ENCODE measurements around the gene MOB3A. TPM values are rescaled to one million over a fixed set of nuclear protein-coding genes. Genes with fewer than 3 reads are reported as not detected.

Gene MOB3A
- total and polyA plus RNA-seq, 2 of the 13 experiments (the other 11 are each of a cell fraction or from before 2014, with no cell fraction given), result 3.5 to 17.8 TPM

GRCh38 chr19:2059422-2060201 is 36.5 kb downstream of the MOB3A start (continued):
- TF ChIP-seq SKIL (CRISPR knock-in tag; IDR thresholded peaks at IDR 0.05; ENCODE audit: borderline replicate concordance) (peak; percentile 37; the same call in 1 of the 2 replicates), MXD4 (CRISPR knock-in tag; IDR thresholded peaks at IDR 0.05) (peak; percentile 88), ZNF230 (CRISPR knock-in tag; IDR thresholded peaks at IDR 0.05) (0 out of 2 replicates have a peak, but pooled peaks have one; percentile 64), RXRA (CRISPR knock-in tag; IDR thresholded peaks at IDR 0.05) (peak; percentile 79), ZNF253 (CRISPR knock-in tag; IDR thresholded peaks at IDR 0.05; ENCODE audit: borderline replicate concordance) (no peak), ZNF205 (CRISPR knock-in tag; IDR thresholded peaks at IDR 0.05) (no peak; the same call in 1 of the 2 replicates), MTA3 (CRISPR knock-in tag; IDR thresholded peaks at IDR 0.05) (no peak), ESRRA (CRISPR knock-in tag; IDR thresholded peaks at IDR 0.05; ENCODE audit: low read depth) (peak; percentile 73; the same call in 1 of the 2 replicates), YEATS2 (CRISPR knock-in tag; IDR thresholded peaks at IDR 0.05; ENCODE audit: borderline replicate concordance) (peak; percentile 63; the same call in 1 of the 2 replicates), PAWR (CRISPR knock-in tag; IDR thresholded peaks at IDR 0.05; ENCODE audit: borderline replicate concordance) (no peak), TP53 (CRISPR knock-in tag; conservative IDR thresholded peaks at IDR 0.05) (no peak), ZNF3 (CRISPR knock-in tag; IDR thresholded peaks at IDR 0.05) (no peak), ZHX1 (CRISPR knock-in tag; IDR thresholded peaks at IDR 0.05; ENCODE audit: low read depth) (peak; percentile 60; the same call in 1 of the 2 replicates), PHF5A (CRISPR knock-in tag; IDR thresholded peaks at IDR 0.05; ENCODE audit: low read depth, unreplicated experiment) (no peak), ZSCAN29 (CRISPR knock-in tag; conservative IDR thresholded peaks at IDR 0.05) (no peak), KDM4B (CRISPR knock-in tag; IDR thresholded peaks at IDR 0.05) (no peak), ATAD3A (CRISPR knock-in tag; IDR thresholded peaks at IDR 0.05) (0 out of 2 replicates have a peak, but pooled peaks have one; percentile 36), EZH2 (conservative IDR thresholded peaks at IDR 0.05; ENCODE audit: low read depth, low read length) (no peak), ZNF510 (CRISPR knock-in tag; IDR thresholded peaks at IDR 0.05; ENCODE audit: low read depth) (no peak), ZNF256 (CRISPR knock-in tag; conservative IDR thresholded peaks at IDR 0.05) (no peak)
- TF ChIP-seq, protein P1, sequence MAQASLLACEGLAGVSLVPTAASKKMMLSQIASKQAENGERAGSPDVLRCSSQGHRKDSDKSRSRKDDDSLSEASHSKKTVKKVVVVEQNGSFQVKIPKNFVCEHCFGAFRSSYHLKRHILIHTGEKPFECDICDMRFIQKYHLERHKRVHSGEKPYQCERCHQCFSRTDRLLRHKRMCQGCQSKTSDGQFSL (CRISPR knock-in tag; IDR thresholded peaks at IDR 0.05), result no peak
- TF ChIP-seq, protein P2, sequence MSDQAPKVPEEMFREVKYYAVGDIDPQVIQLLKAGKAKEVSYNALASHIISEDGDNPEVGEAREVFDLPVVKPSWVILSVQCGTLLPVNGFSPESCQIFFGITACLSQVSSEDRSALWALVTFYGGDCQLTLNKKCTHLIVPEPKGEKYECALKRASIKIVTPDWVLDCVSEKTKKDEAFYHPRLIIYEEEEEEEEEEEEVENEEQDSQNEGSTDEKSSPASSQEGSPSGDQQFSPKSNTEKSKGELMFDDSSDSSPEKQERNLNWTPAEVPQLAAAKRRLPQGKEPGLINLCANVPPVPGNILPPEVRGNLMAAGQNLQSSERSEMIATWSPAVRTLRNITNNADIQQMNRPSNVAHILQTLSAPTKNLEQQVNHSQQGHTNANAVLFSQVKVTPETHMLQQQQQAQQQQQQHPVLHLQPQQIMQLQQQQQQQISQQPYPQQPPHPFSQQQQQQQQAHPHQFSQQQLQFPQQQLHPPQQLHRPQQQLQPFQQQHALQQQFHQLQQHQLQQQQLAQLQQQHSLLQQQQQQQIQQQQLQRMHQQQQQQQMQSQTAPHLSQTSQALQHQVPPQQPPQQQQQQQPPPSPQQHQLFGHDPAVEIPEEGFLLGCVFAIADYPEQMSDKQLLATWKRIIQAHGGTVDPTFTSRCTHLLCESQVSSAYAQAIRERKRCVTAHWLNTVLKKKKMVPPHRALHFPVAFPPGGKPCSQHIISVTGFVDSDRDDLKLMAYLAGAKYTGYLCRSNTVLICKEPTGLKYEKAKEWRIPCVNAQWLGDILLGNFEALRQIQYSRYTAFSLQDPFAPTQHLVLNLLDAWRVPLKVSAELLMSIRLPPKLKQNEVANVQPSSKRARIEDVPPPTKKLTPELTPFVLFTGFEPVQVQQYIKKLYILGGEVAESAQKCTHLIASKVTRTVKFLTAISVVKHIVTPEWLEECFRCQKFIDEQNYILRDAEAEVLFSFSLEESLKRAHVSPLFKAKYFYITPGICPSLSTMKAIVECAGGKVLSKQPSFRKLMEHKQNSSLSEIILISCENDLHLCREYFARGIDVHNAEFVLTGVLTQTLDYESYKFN (CRISPR knock-in tag; conservative IDR thresholded peaks at IDR 0.05), result peak; percentile 72

Measured in HepG2 (cell line).